Globus pallidus (tissue), 1 donor: ENCODE data around the gene ATP13A4.

ENCODE experiments used
- DNase-seq: peaks from one replicate; pipeline ENCODE4 v3.0.0-alpha.2; 2015; ENCODE audit warnings: low spot score

Gene ATP13A4

DNA sequence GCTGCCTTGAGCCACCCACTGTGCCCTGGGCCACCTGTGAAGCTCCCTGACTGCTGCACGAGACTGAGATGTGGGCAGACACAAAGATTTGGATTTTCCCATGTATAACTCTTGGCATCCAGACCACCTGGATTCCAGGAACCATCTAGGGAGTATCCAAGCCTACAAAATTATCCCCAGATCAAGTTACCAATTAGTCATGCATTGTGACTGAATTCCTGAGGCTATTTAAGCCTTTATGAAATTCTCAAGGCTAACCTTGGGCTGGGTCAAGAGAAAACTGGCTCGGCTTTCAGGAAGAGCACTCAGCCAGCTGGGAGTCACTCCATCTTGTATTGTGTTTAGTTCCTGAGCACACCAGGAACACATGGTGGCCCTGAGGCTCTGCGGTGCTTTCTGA, 162.8 kb downstream of the ATP13A4 start:
- DNase-seq = no peak

- no peak for DNase-seq
These were observed 165.4 kb downstream of the ATP13A4 start for GRCh38 chr3:193389335-193389734.

GRCh38 chr3:193388361-193388760, 166.3 kb downstream of the ATP13A4 start:
- no peak for DNase-seq

DNA sequence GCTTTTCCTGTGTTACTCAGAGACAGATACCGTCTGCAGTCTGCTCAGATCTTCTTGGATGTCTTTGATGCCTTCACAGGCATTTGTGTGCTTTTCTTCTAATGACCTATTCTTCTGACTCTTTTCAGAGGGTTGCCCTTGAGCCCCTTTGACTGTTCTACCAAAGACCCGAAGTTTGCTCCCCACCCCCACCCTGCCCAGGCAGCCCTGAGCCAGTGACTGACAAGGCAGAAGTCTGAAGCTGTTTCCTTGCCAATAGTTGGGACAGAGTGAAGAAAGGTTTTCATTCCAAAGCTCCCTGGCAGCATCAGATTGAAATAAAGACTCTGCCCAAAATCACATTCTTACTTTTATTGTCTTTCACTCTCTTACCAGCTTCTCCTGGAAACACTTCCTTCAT, 167.1 kb downstream of the ATP13A4 start:
- DNase-seq = no peak

GRCh38 chr3:193378706-193379105, 176.0 kb downstream of the ATP13A4 start, which contains the start of gene ATP13A5:
ATP13A5 (minus strand) TSS chr3:193378753; CDS start chr3:193378725, 28 bp downstream.
- DNase-seq = no peak

GRCh38 chr3:193377591-193377990, 177.1 kb downstream of the ATP13A4 start:
- no peak for DNase-seq

- no peak for DNase-seq
These were observed 179.1 kb downstream of the ATP13A4 start for GRCh38 chr3:193375614-193376013.

DNA sequence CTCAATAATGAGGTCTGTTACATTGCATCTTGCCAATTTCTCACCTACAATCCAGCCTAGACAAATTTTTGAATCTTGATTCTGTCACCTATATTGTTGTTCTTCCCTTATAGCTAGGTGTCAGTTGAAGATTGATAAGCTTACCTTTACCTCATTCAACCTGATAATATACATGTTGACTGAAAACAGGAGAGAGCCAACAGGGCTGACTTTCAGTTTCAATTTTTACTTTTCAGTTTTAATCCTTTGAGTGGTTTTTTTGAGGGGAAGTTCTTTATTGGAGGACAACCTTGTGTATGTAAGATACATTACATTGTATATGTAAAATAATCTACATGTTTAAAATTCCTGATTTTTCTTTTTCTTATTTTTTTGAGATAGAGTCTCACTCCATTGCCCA, 181.9 kb downstream of the ATP13A4 start:
- DNase-seq = no peak

GRCh38 chr3:193367868-193368267, 186.8 kb downstream of the ATP13A4 start:
- no peak for DNase-seq

- DNase-seq = no peak
These were observed 197.4 kb downstream of the ATP13A4 start for GRCh38 chr3:193357291-193357690.

GRCh38 chr3:193354423-193354822, 200.3 kb downstream of the ATP13A4 start:
- DNase-seq = no peak
